K562 (cell line): ENCODE measurements around the gene LUC7L. TPM values are rescaled to one million over a fixed set of nuclear protein-coding genes. Genes with fewer than 3 reads are reported as not detected.
A peak's percentile ranks its signal among the peaks of the same experiment; 100 is the strongest.

Source experiments
- CREB3 ChIP-seq: fragments of 450-650 bp; conservative IDR thresholded peaks from 2 replicates; pipeline ENCODE4 v1.6.1; 2016; ENCODE audit warnings: missing genetic modification characterization, low read depth, mild to moderate bottlenecking, missing compliant biosample characterization, moderate library complexity
- NCOA2 ChIP-seq, 2 experiments: fragments of 450-650 bp; IDR thresholded peaks; 2 replicates each; pipeline ENCODE4 v1.6.1; 2018; ENCODE audit warnings: mild to moderate bottlenecking in 2 of 2, moderate library complexity in 1 of 2; ENCODE audit not compliant: partially characterized antibody in 2 of 2
- POLR2G ChIP-seq: fragments of 200-400 bp; formaldehyde crosslinking; IDR thresholded peaks from 2 replicates; pipeline ENCODE4 v1.6.1; 2017; ENCODE audit warnings: low read depth, mild to moderate bottlenecking, antibody characterized with exemption, low read length, moderate library complexity
- SMAD3 ChIP-seq: fragments of 450-650 bp; formaldehyde crosslinking; conservative IDR thresholded peaks from 2 replicates; pipeline ENCODE4 v1.4.0; 2020; ENCODE audit warnings: mild to moderate bottlenecking
- STAT5B ChIP-seq: fragments of 250-450 bp; sonication (Bioruptor Pico); IDR thresholded peaks from 2 replicates; pipeline ENCODE4 v1.8.0; 2021; ENCODE audit warnings: mild to moderate bottlenecking, inconsistent platforms
- TSHZ1 ChIP-seq: fragments of 250-450 bp; sonication (Bioruptor Pico); IDR thresholded peaks from 2 replicates; pipeline ENCODE4 v1.4.0; 2020; ENCODE audit warnings: mild to moderate bottlenecking, moderate library complexity
- ZKSCAN8 ChIP-seq: fragments of 200-800 bp; sonication (Bioruptor generic); IDR thresholded peaks from 2 replicates; pipeline ENCODE4 v1.6.1; 2016; ENCODE audit warnings: missing genetic modification characterization, missing compliant biosample characterization
- ZNF311 ChIP-seq: fragments of 250-450 bp; sonication (Bioruptor Pico); IDR thresholded peaks from 2 replicates; pipeline ENCODE4 v1.4.0; 2020; ENCODE audit warnings: mild to moderate bottlenecking, moderate library complexity
- polyA plus RNA-seq, 8 experiments: library from polyadenylated mRNA; depleted of rRNA in 4 of 8; stranded (reverse) in 5 of 8; unstranded in 3 of 8; fragments of >200 nt; fragmentation: Nextera tagmentation in 2 of 8; fragmentation: Illumina TruSeq in 1 of 8; extraction: Ambion mirVana in 2 of 8; extraction: Trizol in 1 of 8; gene quantifications; 2 replicates each; pipeline versions ENCODE4 v1.2.1 to v1.2.3, GENCODE V29; 2011 to 2014; ENCODE audit warnings: inconsistent platforms in 1 of 8, missing spikeins in 1 of 8
- total RNA-seq, 7 experiments: library from RNA; depleted of rRNA in 6 of 7; stranded (reverse); fragments of >200 nt in 6 of 7; fragmentation: Illumina TruSeq in 2 of 7; extraction: Trizol in 2 of 7; gene quantifications; 2 replicates each; pipeline versions ENCODE4 v1.2.1 to v1.2.3, GENCODE V29; 2011 to 2021; ENCODE audit warnings: low replicate concordance in 1 of 7
- TF ChIP-seq, protein P1 (sequence below), 2 experiments: fragments of 450-650 bp in 1 of 2; sonication (generic) in 1 of 2; formaldehyde crosslinking in 1 of 2; IDR thresholded peaks; 2 replicates each; pipeline versions ENCODE4 v1.7.1 to v1.9.0; 2016 to 2022; ENCODE audit warnings: inconsistent platforms in 1 of 2, mild to moderate bottlenecking in 1 of 2, missing genetic modification reagents in 1 of 2

LUC7L gene
- total and polyA plus RNA-seq, 9 of the 15 experiments (the other 6 are each of a cell fraction or from before 2014, with no cell fraction given): 1.7 to 93.3 (median 59.5) TPM

DNA sequence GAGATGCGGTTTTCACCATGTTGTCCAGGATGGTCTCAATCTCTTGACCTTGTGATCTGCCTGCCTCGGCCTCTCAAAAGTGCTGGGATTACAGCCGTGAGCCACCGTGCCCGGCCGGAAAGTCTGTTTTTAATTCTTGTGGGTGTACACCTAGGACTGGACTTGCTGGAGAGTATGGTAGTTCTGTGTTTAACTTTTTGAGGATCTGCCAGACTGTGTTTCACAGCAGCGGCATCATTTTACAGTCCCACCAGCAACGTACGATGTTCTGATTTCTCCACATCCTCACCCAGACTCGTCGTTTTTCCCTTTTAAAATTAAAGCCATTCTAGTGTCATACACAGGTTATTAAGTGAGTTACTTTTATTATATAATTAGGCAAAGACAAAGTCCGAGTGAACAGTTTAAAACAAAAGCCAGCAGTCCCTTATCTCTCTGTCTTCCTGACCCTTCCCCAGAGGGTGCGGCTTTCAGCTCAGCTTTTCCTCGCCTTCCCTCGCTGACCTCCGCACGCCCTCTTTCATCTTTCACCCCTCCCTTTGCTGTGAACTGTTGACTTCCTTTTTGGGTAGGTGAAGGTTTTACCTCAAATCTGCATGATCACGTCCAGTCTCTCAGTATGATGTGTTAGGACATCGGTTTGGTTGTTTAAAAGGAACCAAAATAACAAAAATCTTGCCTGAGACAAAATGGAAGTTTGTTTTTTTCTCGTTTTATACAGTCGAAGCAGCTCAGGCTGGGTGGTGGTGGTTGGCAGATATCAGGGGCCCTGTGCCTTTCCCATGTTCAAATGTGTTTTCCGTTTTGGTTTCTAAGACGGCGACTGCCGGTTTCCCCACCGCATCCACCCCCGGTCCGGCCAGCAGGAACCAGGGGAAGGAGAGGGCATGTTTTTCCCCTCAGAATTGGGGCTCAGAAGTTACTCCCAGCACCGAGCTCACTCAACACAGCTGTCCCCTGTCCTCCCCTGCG lies 23.4 kb upstream of the LUC7L start (continued):
- TF ChIP-seq, protein P1, sequence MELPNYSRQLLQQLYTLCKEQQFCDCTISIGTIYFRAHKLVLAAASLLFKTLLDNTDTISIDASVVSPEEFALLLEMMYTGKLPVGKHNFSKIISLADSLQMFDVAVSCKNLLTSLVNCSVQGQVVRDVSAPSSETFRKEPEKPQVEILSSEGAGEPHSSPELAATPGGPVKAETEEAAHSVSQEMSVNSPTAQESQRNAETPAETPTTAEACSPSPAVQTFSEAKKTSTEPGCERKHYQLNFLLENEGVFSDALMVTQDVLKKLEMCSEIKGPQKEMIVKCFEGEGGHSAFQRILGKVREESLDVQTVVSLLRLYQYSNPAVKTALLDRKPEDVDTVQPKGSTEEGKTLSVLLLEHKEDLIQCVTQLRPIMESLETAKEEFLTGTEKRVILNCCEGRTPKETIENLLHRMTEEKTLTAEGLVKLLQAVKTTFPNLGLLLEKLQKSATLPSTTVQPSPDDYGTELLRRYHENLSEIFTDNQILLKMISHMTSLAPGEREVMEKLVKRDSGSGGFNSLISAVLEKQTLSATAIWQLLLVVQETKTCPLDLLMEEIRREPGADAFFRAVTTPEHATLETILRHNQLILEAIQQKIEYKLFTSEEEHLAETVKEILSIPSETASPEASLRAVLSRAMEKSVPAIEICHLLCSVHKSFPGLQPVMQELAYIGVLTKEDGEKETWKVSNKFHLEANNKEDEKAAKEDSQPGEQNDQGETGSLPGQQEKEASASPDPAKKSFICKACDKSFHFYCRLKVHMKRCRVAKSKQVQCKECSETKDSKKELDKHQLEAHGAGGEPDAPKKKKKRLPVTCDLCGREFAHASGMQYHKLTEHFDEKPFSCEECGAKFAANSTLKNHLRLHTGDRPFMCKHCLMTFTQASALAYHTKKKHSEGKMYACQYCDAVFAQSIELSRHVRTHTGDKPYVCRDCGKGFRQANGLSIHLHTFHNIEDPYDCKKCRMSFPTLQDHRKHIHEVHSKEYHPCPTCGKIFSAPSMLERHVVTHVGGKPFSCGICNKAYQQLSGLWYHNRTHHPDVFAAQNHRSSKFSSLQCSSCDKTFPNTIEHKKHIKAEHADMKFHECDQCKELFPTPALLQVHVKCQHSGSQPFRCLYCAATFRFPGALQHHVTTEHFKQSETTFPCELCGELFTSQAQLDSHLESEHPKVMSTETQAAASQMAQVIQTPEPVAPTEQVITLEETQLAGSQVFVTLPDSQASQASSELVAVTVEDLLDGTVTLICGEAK (IDR thresholded peaks at IDR 0.05): peak; percentile 34; the same call in 1 of the 2 replicates
- TF ChIP-seq, protein P1 (CRISPR knock-in tag; IDR thresholded peaks at IDR 0.05): no peak
- TF ChIP-seq NCOA2 (IDR thresholded peaks at IDR 0.05; ENCODE audit: partially characterized antibody in 2 of 2): no peak
- TF ChIP-seq ZNF311 (CRISPR knock-in tag): no peak
- TF ChIP-seq POLR2G: no peak
- no peak for TF ChIP-seq TSHZ1
- TF ChIP-seq SMAD3: no peak
- TF ChIP-seq STAT5B: no peak
- no peak for TF ChIP-seq ZKSCAN8 (CRISPR knock-in tag)
- TF ChIP-seq CREB3 (tag): peak; percentile 57; the same call in 1 of the 2 replicates
